ENCODE measurements around the gene ERC2.

DNA sequence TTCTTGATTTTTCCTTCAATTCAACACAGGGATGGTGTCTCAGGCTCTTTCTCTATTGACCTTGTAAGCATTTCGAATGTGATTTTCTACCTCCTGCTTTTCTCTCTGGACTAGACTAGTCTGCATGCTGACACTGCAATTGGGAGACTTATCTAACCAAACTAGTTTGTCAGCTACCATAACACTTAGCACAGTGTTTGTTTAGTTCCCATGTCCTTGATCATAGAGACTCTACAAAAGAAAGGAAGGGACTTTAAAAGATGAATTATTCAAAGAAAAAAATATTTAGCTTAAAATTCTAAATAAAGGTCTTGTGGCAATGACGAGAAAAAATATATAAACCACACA, 407.0 kb downstream of the ERC2 start:
- TF ChIP-seq POLR2A (IDR thresholded peaks at IDR 0.05) (no peak), EP300 (IDR thresholded peaks at IDR 0.05) (no peak)
- TF ChIP-seq, protein P1, sequence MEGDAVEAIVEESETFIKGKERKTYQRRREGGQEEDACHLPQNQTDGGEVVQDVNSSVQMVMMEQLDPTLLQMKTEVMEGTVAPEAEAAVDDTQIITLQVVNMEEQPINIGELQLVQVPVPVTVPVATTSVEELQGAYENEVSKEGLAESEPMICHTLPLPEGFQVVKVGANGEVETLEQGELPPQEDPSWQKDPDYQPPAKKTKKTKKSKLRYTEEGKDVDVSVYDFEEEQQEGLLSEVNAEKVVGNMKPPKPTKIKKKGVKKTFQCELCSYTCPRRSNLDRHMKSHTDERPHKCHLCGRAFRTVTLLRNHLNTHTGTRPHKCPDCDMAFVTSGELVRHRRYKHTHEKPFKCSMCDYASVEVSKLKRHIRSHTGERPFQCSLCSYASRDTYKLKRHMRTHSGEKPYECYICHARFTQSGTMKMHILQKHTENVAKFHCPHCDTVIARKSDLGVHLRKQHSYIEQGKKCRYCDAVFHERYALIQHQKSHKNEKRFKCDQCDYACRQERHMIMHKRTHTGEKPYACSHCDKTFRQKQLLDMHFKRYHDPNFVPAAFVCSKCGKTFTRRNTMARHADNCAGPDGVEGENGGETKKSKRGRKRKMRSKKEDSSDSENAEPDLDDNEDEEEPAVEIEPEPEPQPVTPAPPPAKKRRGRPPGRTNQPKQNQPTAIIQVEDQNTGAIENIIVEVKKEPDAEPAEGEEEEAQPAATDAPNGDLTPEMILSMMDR (IDR thresholded peaks at IDR 0.05) = no peak

All from ovary (tissue), 3 donors.